SK-N-SH (cell line): ENCODE data around the gene BID.

Experiments
- CTCF ChIP-seq: fragments of 200-600 bp; sonication (generic); IDR thresholded peaks from 2 replicates; pipeline ENCODE4 v1.6.1; 2017; ENCODE audit warnings: antibody characterized with exemption, mild to moderate bottlenecking, moderate library complexity
- EZH2phosphoT487 ChIP-seq: fragments of 200-600 bp; sonication (generic); IDR thresholded peaks from 2 replicates; pipeline ENCODE4 v1.6.1; 2017; ENCODE audit warnings: low read depth, mixed run types, mild to moderate bottlenecking, antibody characterized with exemption, moderate library complexity, borderline replicate concordance
- USF2 ChIP-seq: fragments of 150-350 bp; IDR thresholded peaks from 2 replicates; pipeline ENCODE4 v1.6.1; 2017; ENCODE audit warnings: antibody characterized with exemption, low read length, low read depth, borderline replicate concordance

GRCh38 chr22:17753401-17753989, 20.8 kb downstream of the BID start:
- TF ChIP-seq USF2 (no peak), CTCF (no peak), EZH2phosphoT487 (no peak)
